Hypothalamus (tissue), 51 donors: ENCODE data around the gene KDM4B.
A peak's percentile ranks its signal among the peaks of the same experiment; 100 is the strongest.
"Not testable (repeated sequence)": the region's sequence is repeated elsewhere in the genome, so short reads cannot be mapped to it uniquely, and the experiment has no call there.

Experiments used
- DNase-seq, 51 donors: peaks; one replicate each; lab custom pipeline; 2025; lab: John Stamatoyannopoulos, UW

The KDM4B gene

GRCh38 chr19:5152767-5153532, 184.0 kb downstream of the KDM4B start:
- DNase-seq = no peak

- no peak for DNase-seq
These were observed 184.8 kb downstream of the KDM4B start for GRCh38 chr19:5153601-5154128.

DNA sequence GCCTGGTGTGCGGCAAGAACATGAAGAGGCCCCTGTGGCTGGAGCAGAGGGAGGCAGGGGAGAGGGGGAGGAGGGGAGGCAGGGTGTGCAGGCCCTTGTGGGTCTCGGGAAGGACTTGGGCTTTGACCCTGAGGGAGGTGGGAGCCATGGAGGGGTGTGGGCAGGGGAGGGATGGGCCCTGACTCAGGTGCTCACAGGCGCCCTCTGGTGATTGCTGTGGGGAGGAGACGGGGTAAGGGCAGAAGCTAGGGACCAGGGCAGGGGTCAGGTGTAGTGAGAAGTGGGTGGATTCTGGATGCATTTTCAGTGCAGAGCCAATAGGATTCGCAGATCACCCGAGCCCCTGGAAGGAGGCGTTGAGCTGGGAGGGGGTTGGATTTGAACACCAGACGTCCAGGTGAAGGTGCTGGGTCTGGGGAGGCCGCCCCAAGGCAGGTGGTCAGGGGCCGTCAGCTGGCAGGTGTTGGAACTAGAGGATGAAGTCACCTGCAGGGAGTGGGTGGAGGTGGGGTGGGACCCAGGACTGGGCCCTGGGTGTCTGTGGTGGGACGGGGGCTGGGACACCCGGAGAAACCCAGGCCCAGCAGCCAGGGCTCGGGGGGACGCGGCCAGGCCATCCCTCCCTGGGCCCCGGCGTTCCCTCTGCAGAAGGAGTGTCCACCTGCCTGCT, 185.4 kb downstream of the KDM4B start:
- peak in 1 of 51 donors; percentile 18 for DNase-seq

- DNase-seq = no peak
These were observed 186.0 kb downstream of the KDM4B start for GRCh38 chr19:5154799-5155426.

GRCh38 chr19:5155586-5156210, 186.8 kb downstream of the KDM4B start:
- no peak for DNase-seq

DNA sequence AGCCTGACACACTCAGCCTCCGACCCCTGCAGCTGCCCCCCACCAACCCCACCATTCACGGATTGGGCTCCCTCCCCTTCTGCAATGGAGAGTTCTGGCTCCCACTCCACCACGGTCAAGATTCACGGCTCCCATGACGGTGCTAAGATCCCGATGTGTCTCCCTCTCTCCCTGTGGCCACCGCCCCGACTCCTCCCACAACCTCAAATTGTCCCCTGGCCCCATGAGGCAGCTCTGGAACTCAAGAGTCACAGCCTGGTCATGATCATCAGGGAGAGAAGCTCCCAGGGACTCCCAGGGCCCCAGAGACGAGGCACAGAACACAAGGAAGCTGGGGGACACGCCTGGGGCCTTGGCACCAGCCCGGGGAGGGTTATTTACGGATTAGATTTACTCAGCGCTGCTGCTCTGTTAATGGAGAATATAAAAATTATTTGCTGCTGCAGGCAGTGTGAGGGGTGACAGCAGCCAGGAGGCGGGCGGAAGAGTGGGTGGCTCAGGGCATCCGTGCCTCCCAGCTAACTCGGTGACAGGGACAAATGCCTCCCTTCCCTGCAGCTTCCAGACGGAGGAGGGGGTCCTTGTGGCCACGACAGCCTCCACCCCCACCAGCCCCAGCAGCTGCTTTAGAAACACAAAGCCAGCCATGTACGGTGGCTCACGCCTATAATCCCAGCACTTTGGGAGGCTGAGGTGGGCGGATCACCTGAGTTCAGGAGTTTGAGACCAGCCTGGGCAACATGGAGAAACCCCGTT, 187.5 kb downstream of the KDM4B start:
- no peak for DNase-seq

- DNase-seq = no peak
These were observed 188.3 kb downstream of the KDM4B start for GRCh38 chr19:5157186-5157585.

- DNase-seq = not testable (repeated sequence)
These were observed 189.7 kb downstream of the KDM4B start for GRCh38 chr19:5158549-5159134.

DNA sequence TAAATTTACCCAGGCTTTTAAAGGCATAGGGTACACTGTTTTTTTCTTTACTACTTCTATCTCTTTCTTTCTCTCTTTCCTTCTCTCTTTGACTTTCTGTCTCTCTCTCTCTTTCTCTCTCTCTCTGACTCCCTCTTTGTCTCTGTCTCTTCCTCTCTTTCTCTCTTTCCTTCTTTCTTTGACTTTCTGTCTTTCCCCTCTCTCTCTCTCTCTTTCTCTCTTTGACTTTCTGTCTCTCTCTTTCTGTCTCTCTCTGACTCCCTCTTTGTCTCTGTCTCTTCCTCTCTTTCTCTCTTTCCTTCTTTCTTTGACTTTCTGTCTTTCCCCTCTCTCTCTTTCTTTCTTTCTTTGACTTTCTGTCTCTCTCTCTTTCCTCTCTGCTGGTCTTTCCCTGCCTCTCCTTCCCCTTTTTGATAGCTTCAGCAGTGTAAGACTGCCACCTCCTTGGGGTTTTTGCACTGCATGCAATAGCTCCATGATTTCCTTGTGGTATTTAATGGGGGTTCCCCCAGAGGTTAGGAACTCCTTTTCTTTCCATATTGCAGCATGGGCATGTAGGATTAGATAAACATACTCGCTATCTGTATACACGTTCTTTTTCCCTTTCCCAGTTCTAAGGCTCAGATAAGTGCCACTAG, 191.4 kb downstream of the KDM4B start:
- not testable (repeated sequence) for DNase-seq

DNA sequence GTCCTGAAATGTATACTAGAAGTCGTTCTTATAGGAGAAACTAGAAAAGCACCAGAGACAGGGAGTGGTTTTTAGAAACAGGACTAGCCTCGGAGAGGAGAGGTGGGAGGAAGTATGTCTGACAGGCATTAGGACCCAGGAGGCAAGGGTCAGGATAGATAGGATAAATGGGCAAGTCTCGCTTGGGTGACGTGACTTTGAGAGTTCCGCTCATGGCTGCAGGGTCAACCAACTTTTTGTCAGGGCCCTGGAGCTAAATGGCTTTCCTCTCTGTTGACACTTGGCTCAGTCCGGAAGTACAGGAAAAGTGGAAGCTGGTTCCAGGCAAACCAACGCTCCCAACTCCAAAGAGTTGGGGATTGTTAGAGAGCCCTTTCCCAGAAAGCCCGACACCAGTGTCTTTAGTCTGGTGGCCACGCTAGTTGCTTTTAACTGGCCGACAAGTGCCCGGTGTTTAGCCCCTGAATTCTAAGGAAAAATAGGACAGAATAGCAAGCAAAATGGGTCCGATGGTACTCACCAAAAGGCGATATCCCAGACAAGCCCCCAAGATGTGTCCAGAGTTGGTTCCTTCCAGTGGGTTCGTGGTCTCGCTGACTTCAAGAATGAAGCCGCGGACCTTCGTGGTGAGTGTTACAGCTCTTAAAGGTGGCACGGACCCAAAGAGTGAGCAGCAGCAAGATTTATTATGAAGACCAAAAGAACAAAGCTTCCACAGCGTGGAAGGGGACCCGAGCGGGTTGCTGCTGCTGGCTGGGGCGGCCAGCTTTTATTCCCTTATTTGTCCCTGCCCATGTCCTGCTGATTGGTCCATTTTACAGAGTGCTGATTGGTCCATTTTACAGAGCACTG, 196.2 kb downstream of the KDM4B start:
- not testable (repeated sequence) for DNase-seq

- no peak for DNase-seq
These were observed 196.7 kb downstream of the KDM4B start for GRCh38 chr19:5165697-5166019.

- DNase-seq = no peak
These were observed 197.3 kb downstream of the KDM4B start for GRCh38 chr19:5166262-5166661.

DNA sequence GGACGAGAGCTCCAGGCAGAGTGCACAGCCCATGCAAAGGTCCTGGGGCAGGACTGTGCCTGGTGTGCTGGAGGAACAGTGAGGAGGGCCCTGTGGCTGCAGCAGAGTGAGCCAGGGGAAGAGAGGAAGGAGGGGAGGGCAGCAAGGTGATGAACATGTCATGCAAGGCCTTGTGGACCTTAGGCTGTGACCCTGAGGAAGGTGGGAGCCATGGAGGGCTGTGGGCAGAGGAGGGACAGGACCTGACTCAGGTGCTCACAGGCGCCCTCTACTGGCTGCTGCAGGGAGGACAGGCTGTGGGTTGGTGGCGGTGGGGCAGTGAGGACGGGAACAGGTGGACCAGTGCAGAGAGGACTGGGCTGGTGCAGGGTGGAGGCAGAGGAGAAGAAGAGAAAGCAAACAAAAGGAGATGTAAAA, 201.4 kb downstream of the KDM4B start:
- peak in 2 of 51 donors; percentile 6 to 7 for DNase-seq

DNA sequence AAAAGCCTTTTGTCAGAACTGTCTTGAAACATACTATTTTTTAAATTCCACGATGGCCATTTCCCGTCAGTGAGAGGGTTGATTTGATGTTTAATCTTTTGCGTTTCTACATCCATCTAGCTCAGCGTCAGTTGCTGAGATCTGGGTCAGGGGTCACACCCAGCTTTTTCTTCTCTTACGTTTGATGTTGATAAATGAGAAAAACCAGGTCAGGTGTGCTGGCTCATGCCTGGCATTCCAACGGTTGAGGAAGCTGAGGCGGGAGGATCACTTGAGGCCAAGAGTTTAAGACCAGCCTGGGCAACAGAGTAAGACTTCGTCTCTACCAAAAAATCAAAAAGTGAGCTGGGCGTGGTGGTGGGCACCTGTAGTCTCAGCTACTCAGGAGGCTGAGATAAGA, 202.8 kb downstream of the KDM4B start:
- no peak for DNase-seq

GRCh38 chr19:5172859-5173630, 204.1 kb downstream of the KDM4B start:
- peak in 2 of 51 donors; percentile 27 to 35 for DNase-seq

- no peak for DNase-seq
These were observed 205.1 kb downstream of the KDM4B start for GRCh38 chr19:5173993-5174392.

GRCh38 chr19:5177745-5178450, 209.0 kb downstream of the KDM4B start:
- no peak for DNase-seq
